Body of pancreas (tissue), 4 donors: ENCODE data around the gene SCRT2. TPM values are rescaled to one million over a fixed set of nuclear protein-coding genes. Genes with fewer than 3 reads are reported as not detected.

ENCODE experiments used
- ATAC-seq: fragments of 150-250 bp; one replicate; pipeline ENCODE4 v1.9.1; 2016
- DNase-seq, 4 donors: peaks; one replicate each; pipeline ENCODE4 v3.0.0-alpha.2; 2019
- H3K27ac ChIP-seq, 4 donors: fragments of 200-600 bp; sonication (generic); 1 replicate in 3 of 4; 2 replicates in 1 of 4; pipeline versions ENCODE4 v1.5.1 to v1.6.1; 2016 to 2019; ENCODE audit warnings: mild to moderate bottlenecking in 1 of 4, mixed read lengths in 1 of 4, moderate library complexity in 1 of 4
- H3K27me3 ChIP-seq, 2 donors: fragments of 200-600 bp; sonication (generic); one replicate each; pipeline ENCODE4 v1.6.0; 2016; ENCODE audit warnings: mild to moderate bottlenecking in 1 of 2
- H3K36me3 ChIP-seq, 2 donors: fragments of 200-600 bp; sonication (generic); replicated peaks in 1 of 2; 2 replicates each; pipeline ENCODE4 v1.5.1; 2016; ENCODE audit warnings: low read depth in 2 of 2; ENCODE audit not compliant: insufficient read depth in 1 of 2
- H3K4me1 ChIP-seq: fragments of 200-600 bp; sonication (generic); one replicate; pipeline ENCODE4 v1.6.0; 2016
- H3K4me3 ChIP-seq, 2 donors: fragments of 200-600 bp; sonication (generic); 1 replicate in 1 of 2; 2 replicates in 1 of 2; pipeline ENCODE4 v1.5.1; 2016 to 2019
- H3K9me3 ChIP-seq, 3 donors: fragments of 200-600 bp; sonication (generic); 1 replicate in 2 of 3; 2 replicates in 1 of 3; pipeline ENCODE4 v1.5.1; 2016
- POLR2A ChIP-seq, 3 donors: fragments of 450-650 bp; IDR thresholded peaks; one replicate each; pipeline ENCODE4 v1.6.1; 2016; ENCODE audit warnings: antibody characterized with exemption in 3 of 3, mild to moderate bottlenecking in 2 of 3
- WGBS, 2 donors: methylation state at CpG; one replicate each; pipeline ENCODE4 v1.1.5; 2017; 5-methylcytosine and 5-hydroxymethylcytosine counted together
- intact Hi-C: fragments of 100-400 bp; cut with DNase I; formaldehyde crosslinking; loops from one replicate; pipeline ENCODE4 v1.15.1; 2023
- total RNA-seq, 2 donors: library from RNA; depleted of rRNA; stranded (reverse); fragments of >200 nt; gene quantifications; one replicate each; pipeline ENCODE4 v1.1.0, GENCODE V29; 2016
- TF ChIP-seq, protein P1 (sequence below), 7 experiments: fragments of 450-650 bp in 4 of 7; fragments of 200-600 bp in 3 of 7; sonication (generic) in 3 of 7; IDR thresholded peaks; one replicate each; pipeline ENCODE4 v1.5.1; 2016 to 2019; ENCODE audit warnings: antibody characterized with exemption in 7 of 7

SCRT2 gene
- total RNA-seq, 2 donors from 2014 or later, result under 0.01 TPM; not detected in 1

DNA sequence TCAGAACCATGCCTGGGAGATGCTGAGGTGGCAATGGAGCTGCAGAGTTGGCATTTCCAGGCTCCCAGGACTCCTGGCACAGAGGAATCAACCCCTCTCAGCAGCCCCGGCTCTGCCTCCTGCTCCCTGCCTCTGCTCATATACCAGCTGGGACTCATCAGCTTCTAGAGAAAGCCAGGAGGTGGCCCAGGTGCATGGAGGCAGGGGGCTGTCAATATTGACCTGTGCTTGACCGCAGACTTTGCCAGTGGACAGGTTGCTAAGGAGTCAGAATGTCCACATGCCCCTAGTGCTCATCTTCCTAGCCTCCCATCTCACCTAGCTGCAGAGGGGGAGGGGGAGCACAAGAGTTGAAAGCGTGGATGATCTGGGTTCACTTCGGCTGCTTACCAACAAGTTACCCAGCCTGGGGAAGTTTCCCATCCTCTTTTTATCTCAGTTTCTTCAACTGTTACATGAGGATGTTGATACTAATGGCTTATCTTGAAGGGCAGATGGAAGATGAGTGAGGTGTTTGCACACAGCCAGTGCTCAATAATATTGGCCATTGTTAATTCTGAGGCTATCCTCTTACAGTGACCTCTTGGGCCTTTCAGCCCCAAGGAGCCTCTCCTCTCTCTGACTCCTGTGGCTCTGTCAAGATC, 9.2 kb upstream of the SCRT2 start:
- TF ChIP-seq POLR2A (IDR thresholded peaks at IDR 0.05), result no peak
- TF ChIP-seq, protein P1, sequence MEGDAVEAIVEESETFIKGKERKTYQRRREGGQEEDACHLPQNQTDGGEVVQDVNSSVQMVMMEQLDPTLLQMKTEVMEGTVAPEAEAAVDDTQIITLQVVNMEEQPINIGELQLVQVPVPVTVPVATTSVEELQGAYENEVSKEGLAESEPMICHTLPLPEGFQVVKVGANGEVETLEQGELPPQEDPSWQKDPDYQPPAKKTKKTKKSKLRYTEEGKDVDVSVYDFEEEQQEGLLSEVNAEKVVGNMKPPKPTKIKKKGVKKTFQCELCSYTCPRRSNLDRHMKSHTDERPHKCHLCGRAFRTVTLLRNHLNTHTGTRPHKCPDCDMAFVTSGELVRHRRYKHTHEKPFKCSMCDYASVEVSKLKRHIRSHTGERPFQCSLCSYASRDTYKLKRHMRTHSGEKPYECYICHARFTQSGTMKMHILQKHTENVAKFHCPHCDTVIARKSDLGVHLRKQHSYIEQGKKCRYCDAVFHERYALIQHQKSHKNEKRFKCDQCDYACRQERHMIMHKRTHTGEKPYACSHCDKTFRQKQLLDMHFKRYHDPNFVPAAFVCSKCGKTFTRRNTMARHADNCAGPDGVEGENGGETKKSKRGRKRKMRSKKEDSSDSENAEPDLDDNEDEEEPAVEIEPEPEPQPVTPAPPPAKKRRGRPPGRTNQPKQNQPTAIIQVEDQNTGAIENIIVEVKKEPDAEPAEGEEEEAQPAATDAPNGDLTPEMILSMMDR (IDR thresholded peaks at IDR 0.05), result no peak
- no peaks in the 10 kb centered on the region for H3K36me3 ChIP-seq
- H3K27ac ChIP-seq, result no peak overlapping the region
- no peaks in the 10 kb centered on the region for H3K27me3 ChIP-seq
- no peaks in the 10 kb centered on the region for H3K4me1 ChIP-seq
- no peak for DNase-seq
- 57 to 65% methylated on average over 3 to 4 of the region's 4 CpGs for WGBS, 2 donors
- no peak overlapping the region for H3K4me3 ChIP-seq
- intact Hi-C loops, result no loop called here
- no peak for ATAC-seq
- H3K9me3 ChIP-seq, result no peaks in the 10 kb centered on the region

DNA sequence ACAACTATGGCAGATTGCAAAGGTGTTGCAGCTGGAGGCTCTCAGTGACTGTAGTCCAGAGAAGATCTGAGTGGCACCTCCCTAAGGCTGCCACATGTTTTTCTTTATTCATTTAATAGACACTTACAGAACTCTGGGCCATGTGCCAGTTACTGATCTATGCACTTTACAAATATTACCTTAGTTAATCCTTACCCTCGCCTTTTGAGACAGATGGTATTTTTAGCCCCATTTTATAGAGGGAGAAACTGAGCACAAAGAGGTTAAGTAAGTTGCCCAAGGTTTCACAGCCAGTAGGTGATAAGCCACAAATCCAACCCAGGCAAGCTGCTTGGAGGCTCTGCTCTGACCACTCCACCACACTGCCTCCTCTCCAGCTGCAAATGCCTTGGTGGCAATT, 6.5 kb upstream of the SCRT2 start:
- no peak for TF ChIP-seq POLR2A (IDR thresholded peaks at IDR 0.05)
- TF ChIP-seq, protein P1 (IDR thresholded peaks at IDR 0.05), result no peak
- Histone ChIP-seq H3K36me3 (no peaks in the 10 kb centered on the region), H3K4me1 (no peaks in the 10 kb centered on the region), H3K27me3 (peaks cover 0 to 9% of the 10 kb centered on the region in 2 donors), H3K9me3 (no peaks in the 10 kb centered on the region), H3K4me3 (no peak overlapping the region), H3K27ac (no peak overlapping the region)
- no peak for ATAC-seq
- intact Hi-C loops, result no loop called here
- 13 to 21% methylated on average over 1 of the region's 1 CpG for WGBS, 2 donors
- no peak for DNase-seq

DNA sequence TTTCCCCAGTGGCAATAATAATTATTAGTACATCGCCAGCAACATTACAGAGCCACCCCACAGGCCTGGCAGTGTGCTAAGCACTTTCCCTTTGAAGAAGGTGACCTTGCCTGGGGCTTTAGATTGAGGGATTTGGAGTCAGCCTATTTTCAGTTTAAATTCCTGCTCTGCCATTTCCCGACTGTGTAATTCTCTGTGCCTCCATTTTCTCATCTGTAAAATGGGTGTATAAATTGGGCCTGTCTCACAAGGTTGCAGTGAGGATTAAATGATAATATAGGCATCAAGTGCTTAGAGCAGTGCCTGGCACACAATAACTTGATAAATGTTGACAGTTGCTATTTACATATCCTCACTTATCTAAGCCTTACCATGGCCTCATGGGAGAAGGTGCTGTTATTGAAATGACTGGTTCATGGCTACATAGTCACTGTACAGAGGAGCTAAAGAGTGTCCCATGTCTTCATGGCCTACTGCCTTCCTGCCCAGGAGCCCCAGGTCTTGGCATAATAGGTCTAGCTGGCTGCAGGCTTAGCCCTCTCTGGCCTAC, 5.1 kb upstream of the SCRT2 start:
- H3K9me3 ChIP-seq, result no peaks in the 10 kb centered on the region
- no peak for ATAC-seq
- DNase-seq, result no peak
- 77 to 85% methylated on average over 2 of the region's 2 CpGs for WGBS, 2 donors
- no peak overlapping the region for H3K27ac ChIP-seq
- H3K4me3 ChIP-seq, result no peak overlapping the region
- H3K36me3 ChIP-seq, result no peaks in the 10 kb centered on the region
- TF ChIP-seq, protein P1 (IDR thresholded peaks at IDR 0.05), result no peak
- TF ChIP-seq POLR2A (IDR thresholded peaks at IDR 0.05), result no peak
- intact Hi-C loops, result no loop called here
- peaks cover 13% of the 10 kb centered on the region for H3K4me1 ChIP-seq
- H3K27me3 ChIP-seq, result peaks cover 0 to 19% of the 10 kb centered on the region in 2 donors

DNA sequence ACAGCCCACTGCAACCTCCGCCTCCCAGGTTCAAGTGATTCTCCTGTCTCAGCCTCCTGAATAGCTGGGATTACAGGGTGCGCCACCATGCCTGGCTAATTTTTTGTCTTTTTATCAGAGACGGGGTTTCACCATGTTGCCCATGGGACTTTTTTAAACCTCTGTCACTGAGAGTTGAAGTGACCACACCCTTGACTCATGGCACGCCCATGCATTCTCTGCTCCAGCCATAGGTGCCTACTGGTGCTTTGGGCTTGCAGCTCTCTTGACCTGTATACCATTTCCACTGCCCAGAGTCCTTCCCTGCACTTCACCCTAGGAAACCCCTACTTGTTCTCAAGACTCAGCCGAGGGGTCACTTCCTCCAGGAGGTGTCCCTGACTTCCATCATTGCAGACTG, 2.4 kb upstream of the SCRT2 start:
- Histone ChIP-seq H3K36me3 (no peaks in the 10 kb centered on the region), H3K9me3 (no peaks in the 10 kb centered on the region), H3K4me3 (no peak overlapping the region), H3K27me3 (peaks cover 0 to 39% of the 10 kb centered on the region in 2 donors), H3K27ac (no peak overlapping the region), H3K4me1 (peaks cover 20% of the 10 kb centered on the region)
- intact Hi-C loops, result no loop called here
- ATAC-seq (no peak), DNase-seq (no peak)
- 71 to 85% methylated on average over 5 of the region's 5 CpGs for WGBS, 2 donors
- TF ChIP-seq POLR2A (IDR thresholded peaks at IDR 0.05), result no peak
- TF ChIP-seq, protein P1 (IDR thresholded peaks at IDR 0.05), result no peak

DNA sequence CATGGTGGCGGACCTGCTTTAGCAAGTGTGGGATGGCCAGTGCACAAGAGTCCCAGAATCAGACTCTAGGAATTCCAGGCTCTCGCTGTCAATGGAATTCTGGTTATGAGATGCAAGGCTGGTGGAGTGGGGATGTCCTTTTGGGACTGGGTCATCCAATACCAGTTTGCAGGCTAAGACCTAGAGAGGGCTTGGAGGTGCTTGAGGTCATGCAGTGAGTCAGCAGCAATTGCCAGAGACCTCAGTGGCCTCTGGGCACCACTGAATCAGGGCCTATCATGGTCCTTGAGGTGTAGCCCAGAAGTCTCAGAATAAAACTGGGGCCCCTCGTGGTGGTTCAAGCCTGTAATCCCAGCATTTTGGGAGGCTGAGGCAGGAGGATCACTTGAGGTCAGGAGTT, 1.4 kb upstream of the SCRT2 start:
- Histone ChIP-seq H3K36me3 (no peaks in the 10 kb centered on the region), H3K9me3 (no peaks in the 10 kb centered on the region), H3K27ac (no peak overlapping the region), H3K27me3 (peaks cover 0 to 41% of the 10 kb centered on the region in 2 donors), H3K4me1 (peaks cover 20% of the 10 kb centered on the region), H3K4me3 (no peak overlapping the region)
- TF ChIP-seq POLR2A (IDR thresholded peaks at IDR 0.05), result no peak
- TF ChIP-seq, protein P1 (IDR thresholded peaks at IDR 0.05), result no peak
- ATAC-seq, result no peak
- DNase-seq, result no peak
- intact Hi-C loops, result no loop called here
- 40 to 54% methylated on average over 1 to 3 of the region's 3 CpGs for WGBS, 2 donors
